ENCODE measurements around the gene DCLRE1C.

DNA sequence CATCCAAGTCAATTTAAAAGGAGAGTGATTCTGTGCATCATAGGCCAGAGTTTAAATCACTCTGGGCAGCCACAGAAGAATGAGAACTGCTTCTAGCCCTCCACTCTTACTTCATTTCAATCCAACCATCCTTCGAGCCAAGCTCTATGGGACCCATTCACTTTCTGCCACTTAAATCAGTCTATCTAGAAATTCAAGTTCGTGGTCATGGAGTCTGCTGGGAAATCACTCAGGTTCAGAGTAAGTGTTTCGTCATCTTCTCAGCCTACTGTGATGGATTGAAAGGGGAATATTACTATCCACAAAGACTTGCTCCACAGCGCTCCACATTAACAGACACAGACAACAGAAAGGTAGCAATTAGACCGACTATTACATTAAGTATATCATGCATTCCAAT is 4.6 kb downstream of the DCLRE1C start:
- no peak for TF ChIP-seq CTCF (IDR thresholded peaks at IDR 0.05)
- no peak for TF ChIP-seq POLR2A (IDR thresholded peaks at IDR 0.05)

Data from adrenal gland (tissue), 5 donors.